Endometrial microvascular endothelial cells (primary cell): ENCODE data around the gene CROCC. TPM values are rescaled to one million over a fixed set of nuclear protein-coding genes. Genes with fewer than 3 reads are reported as not detected.
"Not testable (repeated sequence)": the region's sequence is repeated elsewhere in the genome, so short reads cannot be mapped to it uniquely, and the experiment has no call there.

Source experiments
- in situ Hi-C: cut with HindIII; loops from 2 replicates; pipeline ENCODE4 v1.10.0; 2017; ENCODE audit warnings: low sequenced_read_pairs, low pct_unique_long_range_greater_than_20kb; ENCODE audit errors: inconsistent ontology term
- total RNA-seq: library from RNA; depleted of rRNA; stranded (reverse); fragments of >200 nt; gene quantifications from one replicate; pipeline ENCODE4 v1.2.3, GENCODE V29; 2015; ENCODE audit errors: inconsistent ontology term

Gene CROCC
- total RNA-seq, 1 donor from 2014 or later = 22.7 TPM

DNA sequence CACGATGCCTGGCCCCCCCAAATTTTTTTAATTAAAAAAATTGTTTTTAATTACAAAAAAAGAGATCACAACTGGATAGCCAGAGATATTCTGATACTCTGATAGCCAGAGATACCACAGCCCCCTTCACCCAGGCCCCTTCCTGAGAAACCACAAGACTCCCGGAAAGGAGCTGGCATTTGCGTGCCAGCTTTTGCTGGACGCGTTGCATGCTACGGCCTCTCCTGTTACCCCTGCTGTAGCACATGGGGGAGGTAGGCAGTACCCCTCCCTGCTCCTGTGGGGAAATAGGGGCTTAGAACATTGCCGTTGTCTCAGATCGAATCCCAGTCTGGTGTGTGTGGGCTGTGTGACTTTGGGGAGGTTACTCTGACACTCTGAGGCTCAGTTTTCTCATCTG, 36.0 kb downstream of the CROCC start:
- in situ Hi-C loops = no loop called here

DNA sequence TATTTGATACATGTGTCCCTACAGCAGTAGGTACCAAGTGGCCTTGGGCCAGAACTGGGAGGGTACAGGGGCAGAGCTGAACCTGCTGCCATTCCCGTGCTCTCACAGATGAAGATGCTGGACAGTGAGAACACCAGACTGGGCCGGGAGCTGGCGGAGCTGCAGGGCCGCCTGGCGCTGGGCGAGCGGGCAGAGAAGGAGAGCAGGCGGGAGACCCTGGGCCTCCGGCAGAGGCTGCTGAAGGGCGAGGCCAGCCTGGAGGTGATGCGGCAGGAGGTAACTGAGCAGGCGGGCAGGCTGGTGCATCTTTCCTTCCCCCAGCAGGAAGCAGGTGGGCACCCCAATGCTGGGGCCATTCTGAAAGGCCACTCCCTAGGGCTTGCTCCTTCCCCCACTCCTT, 36.7 kb downstream of the CROCC start:
- in situ Hi-C loops = no loop called here

DNA sequence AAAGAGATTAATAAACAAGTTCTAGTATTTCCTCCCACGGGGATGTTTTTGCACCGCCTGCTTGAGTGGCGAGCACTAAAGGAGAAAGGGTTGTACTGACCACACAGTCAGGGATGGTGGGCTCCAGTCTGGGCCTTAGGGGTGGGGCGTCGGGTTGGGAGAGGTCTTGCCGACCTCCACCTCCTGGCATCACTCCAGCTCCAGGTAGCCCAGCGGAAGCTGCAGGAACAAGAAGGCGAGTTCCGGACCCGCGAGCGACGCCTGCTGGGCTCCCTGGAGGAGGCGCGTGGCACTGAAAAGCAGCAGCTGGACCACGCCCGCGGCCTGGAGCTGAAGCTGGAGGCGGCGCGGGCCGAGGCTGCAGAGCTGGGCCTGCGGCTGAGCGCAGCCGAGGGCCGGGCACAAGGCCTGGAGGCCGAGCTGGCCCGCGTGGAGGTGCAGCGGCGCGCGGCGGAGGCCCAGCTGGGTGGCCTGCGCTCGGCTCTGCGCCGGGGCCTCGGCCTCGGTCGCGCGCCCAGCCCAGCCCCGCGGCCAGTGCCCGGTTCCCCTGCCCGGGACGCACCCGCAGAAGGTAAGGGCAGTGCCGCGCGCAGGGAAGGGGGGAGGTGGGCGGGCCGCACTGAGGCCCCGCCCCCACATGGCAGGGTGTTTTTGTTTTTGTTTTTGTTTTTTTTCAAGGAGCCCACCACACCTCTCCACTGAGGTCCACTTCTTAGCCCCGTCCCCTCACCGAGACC, 39.0 kb downstream of the CROCC start:
- in situ Hi-C loops = no loop called here

- in situ Hi-C loops = no loop called here
Observed at GRCh38 chr1:16961297-16962133, 39.8 kb downstream of the CROCC start.

- in situ Hi-C loops = not testable (repeated sequence)
Observed at GRCh38 chr1:16964169-16964568, 42.4 kb downstream of the CROCC start.

- in situ Hi-C loops = no loop called here
Observed at GRCh38 chr1:16965486-16966067, 43.8 kb downstream of the CROCC start.

GRCh38 chr1:16966282-16966681, 44.6 kb downstream of the CROCC start:
- in situ Hi-C loops = no loop called here

DNA sequence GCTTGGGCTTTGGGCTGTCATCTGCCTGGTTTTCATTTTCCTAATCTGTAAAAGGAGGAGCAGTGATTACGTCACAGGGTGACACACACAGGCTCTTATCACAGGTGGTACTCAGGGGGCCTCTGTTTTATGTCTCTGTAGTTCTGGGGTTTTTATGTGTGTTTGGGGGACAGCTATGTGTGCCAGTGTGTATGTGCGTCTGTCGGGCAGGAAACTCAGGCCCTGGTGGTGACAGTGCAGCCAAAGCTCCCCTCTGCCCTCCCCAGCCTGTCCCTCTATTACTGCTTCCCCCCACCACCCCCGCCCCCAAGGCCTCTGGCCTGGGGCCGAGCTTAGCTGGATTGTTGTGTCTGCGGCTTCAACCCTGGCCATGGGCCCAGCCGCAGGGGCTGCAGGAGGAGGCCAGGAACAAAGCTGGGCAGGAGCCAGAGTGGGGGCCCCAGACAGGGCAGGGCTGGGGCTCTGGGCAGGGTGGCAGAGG, 45.4 kb downstream of the CROCC start:
- in situ Hi-C loops = no loop called here

- in situ Hi-C loops = no loop called here
Observed at GRCh38 chr1:16967962-16968361, 46.2 kb downstream of the CROCC start.

GRCh38 chr1:16968372-16968771, 46.6 kb downstream of the CROCC start:
- in situ Hi-C loops = no loop called here

- in situ Hi-C loops = no loop called here
Observed at GRCh38 chr1:16969057-16969611, 47.4 kb downstream of the CROCC start.

GRCh38 chr1:16969651-16970050, 47.9 kb downstream of the CROCC start:
- in situ Hi-C loops = no loop called here

GRCh38 chr1:16970132-16970910, 48.6 kb downstream of the CROCC start:
- in situ Hi-C loops = no loop called here

DNA sequence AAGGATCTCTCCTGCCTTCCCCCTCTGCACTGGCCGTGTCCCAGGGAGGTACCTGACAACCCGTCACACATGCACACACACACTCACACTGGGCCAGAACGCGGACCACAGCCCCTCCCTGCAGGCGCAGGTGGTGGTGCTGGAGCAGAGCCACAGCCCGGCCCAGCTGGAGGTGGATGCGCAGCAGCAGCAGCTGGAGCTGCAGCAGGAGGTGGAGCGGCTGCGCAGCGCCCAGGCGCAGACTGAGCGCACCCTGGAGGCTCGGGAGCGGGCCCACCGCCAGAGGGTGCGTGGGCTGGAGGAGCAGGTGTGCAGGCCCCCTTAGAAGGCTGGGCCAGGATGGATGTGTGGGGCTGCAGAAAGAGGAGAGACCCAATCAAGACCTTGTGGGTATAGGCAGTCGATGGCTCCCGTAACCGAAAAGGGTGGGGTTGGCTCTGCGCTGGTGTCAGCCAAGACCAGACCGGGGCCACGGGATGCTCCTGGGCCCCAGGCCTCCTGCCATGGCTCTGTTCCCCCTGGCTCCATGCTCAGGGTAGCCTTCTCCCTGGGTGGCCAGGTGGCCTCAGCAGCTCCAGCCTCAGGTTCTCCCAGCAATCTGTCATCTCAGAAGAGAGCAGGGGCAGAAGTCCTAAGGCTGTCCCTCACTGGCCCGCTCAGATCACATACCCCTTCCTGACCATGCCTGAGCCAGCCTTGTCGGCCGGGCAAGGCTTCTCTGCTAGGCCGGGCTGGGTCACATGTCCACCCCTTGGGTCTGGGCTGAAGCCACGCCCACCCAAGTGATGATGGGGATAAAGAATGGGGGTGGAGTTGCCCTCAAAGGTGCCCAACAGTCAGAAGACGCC, 49.8 kb downstream of the CROCC start:
- in situ Hi-C loops = no loop called here

DNA sequence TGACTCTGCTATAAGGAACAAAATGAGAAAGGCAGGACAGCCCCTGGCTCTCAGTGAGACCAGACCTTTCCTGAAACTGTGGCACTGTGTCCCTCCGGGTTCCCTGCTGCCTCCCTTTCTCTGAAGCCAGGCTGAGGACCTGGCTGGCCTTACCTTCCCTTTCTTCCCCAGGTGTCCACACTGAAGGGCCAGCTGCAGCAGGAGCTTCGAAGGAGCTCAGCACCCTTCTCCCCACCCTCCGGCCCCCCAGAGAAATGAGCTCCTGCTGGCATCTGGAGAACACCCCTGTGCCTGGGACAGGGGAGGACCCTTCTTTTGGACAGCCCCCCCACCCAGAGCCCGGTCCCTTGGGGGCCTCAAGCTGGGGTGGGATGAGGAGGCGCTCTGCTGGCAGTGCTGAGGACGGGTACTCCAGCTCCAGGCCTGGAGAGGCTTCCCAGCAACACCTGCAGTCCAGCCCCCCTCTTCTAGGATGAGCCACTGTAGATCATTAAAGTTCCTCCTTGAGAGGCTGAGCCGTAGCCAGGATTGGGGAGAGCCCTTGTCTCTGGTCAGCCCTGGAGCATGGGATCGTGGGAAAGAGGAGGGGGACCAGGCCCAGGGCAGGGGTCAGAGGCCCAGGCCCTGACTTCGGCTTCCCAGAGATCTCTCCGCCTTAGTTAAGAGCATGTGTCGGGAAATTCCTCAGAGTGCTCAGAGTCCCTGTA, 50.6 kb downstream of the CROCC start:
- in situ Hi-C loops = no loop called here

- in situ Hi-C loops = no loop called here
Observed at GRCh38 chr1:16973215-16973614, 51.5 kb downstream of the CROCC start.

DNA sequence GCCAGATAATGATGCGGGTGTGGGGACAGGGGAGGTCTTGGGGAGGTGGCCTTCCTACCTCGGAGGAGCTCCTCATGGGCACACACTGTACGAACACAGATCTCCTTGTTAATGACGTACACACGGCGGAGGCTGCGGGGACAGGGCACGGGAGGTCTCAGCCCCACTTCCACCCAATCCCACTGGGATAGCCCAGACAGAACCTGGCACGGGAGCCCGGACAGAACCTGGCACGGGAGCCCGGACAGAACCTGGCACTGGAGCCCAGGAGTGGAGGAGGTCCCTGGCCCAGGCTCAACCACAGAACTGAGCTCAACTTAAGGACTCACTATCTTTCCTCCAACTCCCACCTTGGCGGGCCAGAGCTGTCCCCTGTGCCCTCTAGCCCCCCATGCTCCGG, 53.5 kb downstream of the CROCC start:
- in situ Hi-C loops = no loop called here
